HEK293 (cell line): ENCODE data around the gene TRAP1.

Experiments
- CTCF ChIA-PET: fragments of 350-600 bp; formaldehyde crosslinking; extraction: SDS; loops from one replicate; lab custom pipeline; 2021; ENCODE audit warnings: antibody characterized with exemption; lab: Yijun Ruan, JAX
- POLR2A ChIA-PET: fragments of 300-600 bp; formaldehyde crosslinking; extraction: SDS; loops from one replicate; lab custom pipeline; 2020; ENCODE audit warnings: antibody characterized with exemption, inconsistent platforms; lab: Yijun Ruan, JAX
- H3K27ac ChIP-seq: fragments of 200-500 bp; sonication (Bioruptor generic); 2 replicates; pipeline ENCODE4 v1.5.1; 2014; ENCODE audit warnings: low read depth, low read length, control low read depth, inconsistent platforms; ENCODE audit errors: extremely low read depth
- H3K36me3 ChIP-seq, 2 experiments: fragments of 200-500 bp in 1 of 2; sonication (Bioruptor generic) in 1 of 2; 1 replicate in 1 of 2; 2 replicates in 1 of 2; pipeline ENCODE4 v1.5.1; 2014 to 2017; ENCODE audit warnings: inconsistent platforms in 2 of 2, low read length in 2 of 2; ENCODE audit not compliant: control insufficient read depth in 2 of 2, insufficient read depth in 1 of 2
- H3K4me1 ChIP-seq: fragments of 200-500 bp; sonication (Bioruptor generic); 2 replicates; pipeline ENCODE4 v1.5.1; 2014; ENCODE audit warnings: mild to moderate bottlenecking, low read length, inconsistent platforms; ENCODE audit not compliant: control insufficient read depth, insufficient read depth
- H3K4me3 ChIP-seq: 2 replicates; pipeline ENCODE4 v1.5.1; 2011; ENCODE audit warnings: low read depth, mild to moderate bottlenecking, control low read depth, low read length, moderate library complexity
- H3K9me3 ChIP-seq: fragments of 200-500 bp; sonication (Bioruptor generic); 2 replicates; pipeline ENCODE4 v1.5.1; 2014; ENCODE audit warnings: low read depth, low read length, inconsistent platforms; ENCODE audit not compliant: control insufficient read depth, insufficient read depth
- CTCF ChIP-seq: fragments of 450-650 bp; formaldehyde crosslinking; IDR thresholded peaks from 2 replicates; pipeline ENCODE4 v1.5.1; 2016; ENCODE audit warnings: missing biosample characterization, missing genetic modification characterization
- GLIS2 ChIP-seq: fragments of 450-650 bp; formaldehyde crosslinking; IDR thresholded peaks from 2 replicates; pipeline ENCODE4 v1.5.1; 2016; ENCODE audit warnings: missing biosample characterization, missing genetic modification characterization
- KLF16 ChIP-seq: fragments of 450-650 bp; formaldehyde crosslinking; IDR thresholded peaks from 2 replicates; pipeline ENCODE4 v1.5.1; 2017; ENCODE audit warnings: missing biosample characterization, missing genetic modification characterization
- REST ChIP-seq: fragments of 450-650 bp; formaldehyde crosslinking; IDR thresholded peaks from 2 replicates; pipeline ENCODE4 v1.5.1; 2016; ENCODE audit warnings: missing biosample characterization, missing genetic modification characterization
- SP3 ChIP-seq: fragments of 450-650 bp; formaldehyde crosslinking; IDR thresholded peaks from 2 replicates; pipeline ENCODE4 v1.5.1; 2016; ENCODE audit warnings: missing biosample characterization, missing genetic modification characterization
- WT1 ChIP-seq: fragments of 450-650 bp; formaldehyde crosslinking; IDR thresholded peaks from 2 replicates; pipeline ENCODE4 v1.5.1; 2016; ENCODE audit warnings: missing biosample characterization, missing genetic modification characterization
- ZFHX2 ChIP-seq: fragments of 450-650 bp; formaldehyde crosslinking; conservative IDR thresholded peaks from 2 replicates; pipeline ENCODE4 v1.5.1; 2016; ENCODE audit warnings: missing biosample characterization, missing genetic modification characterization
- ZFP3 ChIP-seq: fragments of 450-650 bp; formaldehyde crosslinking; IDR thresholded peaks from 2 replicates; pipeline ENCODE4 v1.5.1; 2016; ENCODE audit warnings: low read depth, missing biosample characterization, missing genetic modification characterization
- ZFP69B ChIP-seq: fragments of 450-650 bp; formaldehyde crosslinking; IDR thresholded peaks from 2 replicates; pipeline ENCODE4 v1.5.1; 2016; ENCODE audit warnings: missing biosample characterization, missing genetic modification characterization
- ZNF121 ChIP-seq: fragments of 450-650 bp; formaldehyde crosslinking; IDR thresholded peaks from 2 replicates; pipeline ENCODE4 v1.5.1; 2016; ENCODE audit warnings: missing biosample characterization, missing genetic modification characterization
- ZNF133 ChIP-seq: fragments of 450-650 bp; formaldehyde crosslinking; IDR thresholded peaks from 2 replicates; pipeline ENCODE4 v1.5.1; 2016; ENCODE audit warnings: missing biosample characterization, missing genetic modification characterization
- ZNF138 ChIP-seq: fragments of 450-650 bp; formaldehyde crosslinking; IDR thresholded peaks from 2 replicates; pipeline ENCODE4 v1.5.1; 2016; ENCODE audit warnings: missing biosample characterization, missing genetic modification characterization, borderline replicate concordance
- ZNF19 ChIP-seq: fragments of 450-650 bp; formaldehyde crosslinking; IDR thresholded peaks from 2 replicates; pipeline ENCODE4; 2016; ENCODE audit warnings: missing biosample characterization, missing genetic modification characterization, low read depth
- ZNF221 ChIP-seq: fragments of 450-650 bp; formaldehyde crosslinking; IDR thresholded peaks from 2 replicates; pipeline ENCODE4 v1.5.1; 2017; ENCODE audit warnings: missing biosample characterization, missing genetic modification characterization, borderline replicate concordance
- ZNF223 ChIP-seq: fragments of 450-650 bp; formaldehyde crosslinking; IDR thresholded peaks from 2 replicates; pipeline ENCODE4 v1.5.1; 2016; ENCODE audit warnings: missing biosample characterization, missing genetic modification characterization
- ZNF341 ChIP-seq: fragments of 450-650 bp; formaldehyde crosslinking; IDR thresholded peaks from 2 replicates; pipeline ENCODE4; 2016; ENCODE audit warnings: low read depth, missing biosample characterization, missing genetic modification characterization
- ZNF391 ChIP-seq: fragments of 450-650 bp; formaldehyde crosslinking; IDR thresholded peaks from 2 replicates; pipeline ENCODE4 v1.5.1; 2016; ENCODE audit warnings: low read depth, missing biosample characterization, missing genetic modification characterization, borderline replicate concordance
- ZNF404 ChIP-seq: fragments of 450-650 bp; formaldehyde crosslinking; IDR thresholded peaks from 2 replicates; pipeline ENCODE4 v1.5.1; 2017; ENCODE audit warnings: missing biosample characterization, missing genetic modification characterization
- ZNF433 ChIP-seq: fragments of 450-650 bp; formaldehyde crosslinking; IDR thresholded peaks from 2 replicates; pipeline ENCODE4 v1.5.1; 2016; ENCODE audit warnings: missing biosample characterization, missing genetic modification characterization, low read depth
- ZNF555 ChIP-seq: fragments of 450-650 bp; formaldehyde crosslinking; conservative IDR thresholded peaks from 2 replicates; pipeline ENCODE4 v1.5.1; 2017; ENCODE audit warnings: missing biosample characterization, mild to moderate bottlenecking, missing genetic modification characterization, inconsistent platforms
- ZNF596 ChIP-seq: fragments of 450-650 bp; IDR thresholded peaks from 2 replicates; pipeline ENCODE4 v1.5.0; 2018; ENCODE audit warnings: missing biosample characterization, mild to moderate bottlenecking, missing genetic modification characterization, moderate library complexity
- ZNF639 ChIP-seq: fragments of 450-650 bp; formaldehyde crosslinking; IDR thresholded peaks from 2 replicates; pipeline ENCODE4 v1.5.1; 2016; ENCODE audit warnings: missing biosample characterization, missing genetic modification characterization
- ZNF660 ChIP-seq: fragments of 450-650 bp; IDR thresholded peaks from 2 replicates; pipeline ENCODE4 v1.5.1; 2018; ENCODE audit warnings: missing biosample characterization, mild to moderate bottlenecking, missing genetic modification characterization
- ZNF785 ChIP-seq: fragments of 450-650 bp; formaldehyde crosslinking; IDR thresholded peaks from 2 replicates; pipeline ENCODE4 v1.5.1; 2016; ENCODE audit warnings: missing biosample characterization, missing genetic modification characterization
- ZNF791 ChIP-seq: fragments of 450-650 bp; formaldehyde crosslinking; IDR thresholded peaks from 2 replicates; pipeline ENCODE4 v1.5.1; 2016; ENCODE audit warnings: missing biosample characterization, missing genetic modification characterization
- ZXDB ChIP-seq: fragments of 450-650 bp; formaldehyde crosslinking; IDR thresholded peaks from 2 replicates; pipeline ENCODE4 v1.5.1; 2016; ENCODE audit warnings: missing biosample characterization, missing genetic modification characterization
- TF ChIP-seq, protein P1 (sequence below): fragments of 450-650 bp; formaldehyde crosslinking; IDR thresholded peaks from 2 replicates; pipeline ENCODE4 v1.5.1; 2017; ENCODE audit warnings: missing biosample characterization, missing genetic modification characterization

The TRAP1 gene

GRCh38 chr16:3701531-3701930 lies 15.8 kb downstream of the TRAP1 start:
- POLR2A ChIA-PET, result interaction anchor here (0.6 kb wide), 1 partner anchor 529 kb away, joined by 4 read pairs; no protein-coding TSS in a partner anchor

GRCh38 chr16:3698941-3699340 lies 18.4 kb downstream of the TRAP1 start:
- POLR2A ChIA-PET, result no interaction called here
- Histone ChIP-seq H3K36me3 (peaks cover 3 to 13% of the 10 kb centered on the region in 2 experiments; a peak in 2 of 3 replicates), H3K4me1 (no peaks in the 10 kb centered on the region), H3K4me3 (no peak overlapping the region), H3K9me3 (no peaks in the 10 kb centered on the region), H3K27ac (no peak overlapping the region)
- CTCF ChIA-PET, result interaction anchor here (0.6 kb wide), 1 partner anchor 249 kb away, joined by 3 read pairs; no protein-coding TSS in a partner anchor
- TF ChIP-seq ZNF660 (tag by site-specific recombination) (no peak), ZNF121 (no peak), KLF16 (tag by site-specific recombination) (no peak), ZNF791 (tag by site-specific recombination) (no peak), ZNF223 (tag by site-specific recombination) (no peak), ZNF138 (no peak), ZFP3 (no peak), REST (tag by site-specific recombination) (no peak)
- TF ChIP-seq, protein P1, sequence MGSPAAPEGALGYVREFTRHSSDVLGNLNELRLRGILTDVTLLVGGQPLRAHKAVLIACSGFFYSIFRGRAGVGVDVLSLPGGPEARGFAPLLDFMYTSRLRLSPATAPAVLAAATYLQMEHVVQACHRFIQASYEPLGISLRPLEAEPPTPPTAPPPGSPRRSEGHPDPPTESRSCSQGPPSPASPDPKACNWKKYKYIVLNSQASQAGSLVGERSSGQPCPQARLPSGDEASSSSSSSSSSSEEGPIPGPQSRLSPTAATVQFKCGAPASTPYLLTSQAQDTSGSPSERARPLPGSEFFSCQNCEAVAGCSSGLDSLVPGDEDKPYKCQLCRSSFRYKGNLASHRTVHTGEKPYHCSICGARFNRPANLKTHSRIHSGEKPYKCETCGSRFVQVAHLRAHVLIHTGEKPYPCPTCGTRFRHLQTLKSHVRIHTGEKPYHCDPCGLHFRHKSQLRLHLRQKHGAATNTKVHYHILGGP (tag by site-specific recombination), result no peak

More at GRCh38 chr16:3701531-3701930, 15.8 kb downstream of the TRAP1 start:
- TF ChIP-seq ZNF433, result no peak
- TF ChIP-seq ZNF555, result no peak
- no peak for TF ChIP-seq ZNF639 (tag by site-specific recombination)
- TF ChIP-seq CTCF (tag by site-specific recombination), result no peak
- TF ChIP-seq ZNF391 (tag by site-specific recombination), result no peak
- no peak for TF ChIP-seq GLIS2 (tag by site-specific recombination)
- no peak for TF ChIP-seq SP3 (tag by site-specific recombination)
- no peak for TF ChIP-seq ZFHX2 (tag by site-specific recombination)
- TF ChIP-seq WT1 (tag by site-specific recombination), result no peak
- no peak for TF ChIP-seq ZFP69B
- TF ChIP-seq ZNF404 (tag by site-specific recombination), result no peak
- TF ChIP-seq ZNF221, result no peak
- TF ChIP-seq ZNF133 (tag by site-specific recombination), result no peak
- TF ChIP-seq ZNF341 (tag by site-specific recombination), result no peak
- no peak for TF ChIP-seq ZNF596 (tag by site-specific recombination)
- no peak for TF ChIP-seq ZNF138
- TF ChIP-seq ZXDB (tag by site-specific recombination), result no peak
- TF ChIP-seq ZNF19, result no peak
- TF ChIP-seq ZNF785 (tag by site-specific recombination), result no peak
- TF ChIP-seq, all 188 proteins: peak for 0
- no peaks in the 10 kb centered on the region for H3K9me3 ChIP-seq
- H3K4me3 ChIP-seq, result no peak overlapping the region
- peaks cover 8 to 10% of the 10 kb centered on the region in 2 experiments; a peak in 2 of 3 replicates for H3K36me3 ChIP-seq
- H3K4me1 ChIP-seq, result no peaks in the 10 kb centered on the region
- CTCF ChIA-PET, result interaction anchor here (3.3 kb wide), 1 partner anchor 10 kb away, joined by 27 read pairs; no protein-coding TSS in a partner anchor
- no peak overlapping the region for H3K27ac ChIP-seq
